CD4-positive, alpha-beta T cell treated with Interleukin-17A for 4 hours (primary cell): ENCODE data around the gene GRID1.
"Not testable (repeated sequence)": the region's sequence is repeated elsewhere in the genome, so short reads cannot be mapped to it uniquely, and the experiment has no call there.

Experiments
- DNase-seq: peaks from one replicate; pipeline ENCODE4 v3.0.0-alpha.2; 2020; ENCODE audit warnings: mixed read lengths

The GRID1 gene

GRCh38 chr10:86187499-86188239 is 178.9 kb downstream of the GRID1 start:
- no peak for DNase-seq

GRCh38 chr10:86186633-86187032 is 180.0 kb downstream of the GRID1 start:
- DNase-seq, result no peak

DNA sequence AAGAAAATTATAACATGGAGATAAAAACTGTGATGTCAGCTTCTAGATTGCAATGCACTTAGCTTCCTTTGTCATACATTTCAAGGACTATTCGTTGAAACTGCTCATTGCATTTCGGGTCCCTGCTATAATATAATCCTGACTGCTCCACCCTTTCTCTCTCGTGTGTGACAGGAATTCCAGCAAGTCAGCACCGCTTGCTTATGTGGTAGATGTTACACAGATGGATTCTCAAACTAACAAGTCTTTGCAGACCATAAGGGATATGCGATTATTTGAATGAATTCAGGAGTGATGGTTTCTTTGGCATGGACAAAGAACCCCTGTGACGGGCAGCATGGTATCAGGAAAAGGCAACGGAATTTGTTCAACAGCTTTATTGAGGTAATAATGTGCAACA is 184.0 kb downstream of the GRID1 start:
- no peak for DNase-seq

DNA sequence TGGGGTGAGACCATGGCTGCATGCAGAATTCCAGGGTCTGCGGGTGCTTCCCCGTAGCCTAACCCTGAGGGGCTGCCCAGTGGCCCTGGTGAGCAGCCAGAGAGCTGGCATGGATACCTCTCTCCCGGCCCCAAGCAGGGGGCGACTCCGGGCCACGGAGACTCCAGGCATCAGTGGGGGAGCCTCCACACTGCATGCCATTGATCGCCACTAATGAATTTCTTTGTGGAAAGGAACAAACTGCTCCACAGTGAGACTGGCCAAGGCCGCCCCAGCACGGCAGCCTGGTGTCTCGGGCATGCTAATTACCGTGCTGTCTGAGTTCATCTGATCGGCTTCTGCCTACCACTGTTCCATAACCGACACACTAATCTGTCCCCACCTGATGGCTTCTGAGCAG is 184.4 kb downstream of the GRID1 start:
- no peak for DNase-seq

DNA sequence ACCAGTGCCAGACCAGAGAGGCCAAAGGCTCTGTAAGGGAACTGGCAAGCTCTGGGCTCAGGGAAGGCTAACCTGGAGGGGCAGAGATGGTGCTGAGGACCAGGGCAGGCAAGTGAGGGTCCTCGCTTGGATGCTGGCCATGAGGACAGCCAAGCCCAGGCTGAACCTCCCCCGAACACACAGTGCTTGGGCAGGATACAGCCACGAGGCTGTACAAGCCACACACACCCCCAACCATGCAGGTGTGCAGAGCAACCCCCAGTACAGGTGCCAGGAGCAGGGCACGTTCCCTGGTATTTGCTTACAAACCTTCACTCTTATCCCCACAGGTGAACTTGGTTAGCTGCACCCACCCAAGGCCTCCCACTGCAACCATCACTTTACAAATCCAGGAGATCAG is 185.7 kb downstream of the GRID1 start:
- DNase-seq, result no peak

- no peak for DNase-seq
These were observed 186.6 kb downstream of the GRID1 start for GRCh38 chr10:86179961-86180360.

DNA sequence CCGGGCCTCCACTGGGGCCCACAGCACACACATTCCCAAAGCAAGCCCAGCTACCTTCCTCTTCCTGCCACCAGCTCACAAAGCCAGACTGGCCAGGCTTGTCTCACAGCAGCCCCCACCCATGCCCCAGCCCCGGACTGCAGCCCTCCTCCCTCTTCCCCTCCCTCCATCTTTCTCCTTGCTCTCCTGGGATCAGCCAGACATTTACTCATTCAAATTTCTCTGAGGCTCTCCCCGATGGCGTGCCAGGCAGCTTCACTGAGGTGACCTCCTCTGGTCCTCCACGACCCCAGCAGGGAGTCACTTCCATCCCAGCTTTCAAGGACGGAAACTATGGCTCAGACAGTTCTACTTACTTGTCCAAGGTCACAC is 187.5 kb downstream of the GRID1 start:
- DNase-seq, result no peak

GRCh38 chr10:86178401-86179152 is 188.0 kb downstream of the GRID1 start:
- no peak for DNase-seq

- no peak for DNase-seq
These were observed 188.9 kb downstream of the GRID1 start for GRCh38 chr10:86177537-86178155.

DNA sequence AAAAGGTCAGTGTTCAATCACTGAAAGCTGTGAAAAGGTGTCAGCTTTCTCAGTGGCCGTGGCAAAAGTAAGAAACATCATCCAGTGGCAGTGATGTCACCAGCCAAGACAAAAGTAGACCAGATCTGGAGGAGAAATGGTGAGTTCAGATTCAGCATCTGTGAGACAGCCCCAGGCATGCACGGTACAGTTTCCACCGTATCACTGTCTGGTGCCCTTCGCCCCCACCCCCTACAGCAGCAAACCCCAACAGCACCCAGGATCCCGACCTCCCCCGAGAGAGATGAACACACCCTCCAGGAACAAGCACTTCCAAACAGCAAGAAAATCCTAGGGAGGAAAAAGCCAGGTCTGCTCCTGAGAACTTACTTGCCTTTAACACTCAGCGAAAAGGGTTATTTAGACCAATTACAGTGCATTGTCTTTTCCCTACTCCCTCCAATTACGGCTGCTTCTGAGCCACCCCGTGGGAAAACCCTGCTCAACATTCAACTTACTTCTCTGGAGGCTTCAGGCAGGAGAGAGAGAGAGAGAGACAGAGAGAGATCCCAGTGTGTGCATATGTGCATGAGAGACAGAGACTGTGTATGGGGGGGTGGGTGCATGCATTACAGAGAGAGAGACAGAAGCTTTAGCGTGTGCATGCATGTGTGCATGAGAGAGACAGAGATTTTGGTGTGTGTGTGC is 189.6 kb downstream of the GRID1 start:
- DNase-seq, result no peak

GRCh38 chr10:86175476-86175875 is 191.1 kb downstream of the GRID1 start:
- not testable (repeated sequence) for DNase-seq

DNA sequence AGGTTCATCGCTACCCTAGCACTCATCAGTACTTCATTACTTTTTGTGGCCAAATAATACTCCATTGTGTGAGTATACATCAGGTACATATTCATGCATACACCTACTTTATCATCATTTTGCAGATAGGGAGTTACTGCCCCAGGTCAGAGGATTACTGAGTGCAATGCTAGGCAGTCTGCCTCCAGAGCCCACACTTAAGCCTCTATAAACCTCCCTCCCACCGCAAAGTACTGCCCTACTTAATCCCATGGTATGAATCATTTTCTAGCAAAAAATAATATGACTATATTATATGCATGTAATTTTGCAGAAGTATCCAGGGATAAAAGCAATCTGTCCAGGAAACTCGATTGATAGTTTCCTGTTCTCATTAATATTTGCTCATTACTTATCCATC is 194.3 kb downstream of the GRID1 start:
- no peak for DNase-seq

GRCh38 chr10:86170255-86171108 is 196.1 kb downstream of the GRID1 start:
- no peak for DNase-seq

DNA sequence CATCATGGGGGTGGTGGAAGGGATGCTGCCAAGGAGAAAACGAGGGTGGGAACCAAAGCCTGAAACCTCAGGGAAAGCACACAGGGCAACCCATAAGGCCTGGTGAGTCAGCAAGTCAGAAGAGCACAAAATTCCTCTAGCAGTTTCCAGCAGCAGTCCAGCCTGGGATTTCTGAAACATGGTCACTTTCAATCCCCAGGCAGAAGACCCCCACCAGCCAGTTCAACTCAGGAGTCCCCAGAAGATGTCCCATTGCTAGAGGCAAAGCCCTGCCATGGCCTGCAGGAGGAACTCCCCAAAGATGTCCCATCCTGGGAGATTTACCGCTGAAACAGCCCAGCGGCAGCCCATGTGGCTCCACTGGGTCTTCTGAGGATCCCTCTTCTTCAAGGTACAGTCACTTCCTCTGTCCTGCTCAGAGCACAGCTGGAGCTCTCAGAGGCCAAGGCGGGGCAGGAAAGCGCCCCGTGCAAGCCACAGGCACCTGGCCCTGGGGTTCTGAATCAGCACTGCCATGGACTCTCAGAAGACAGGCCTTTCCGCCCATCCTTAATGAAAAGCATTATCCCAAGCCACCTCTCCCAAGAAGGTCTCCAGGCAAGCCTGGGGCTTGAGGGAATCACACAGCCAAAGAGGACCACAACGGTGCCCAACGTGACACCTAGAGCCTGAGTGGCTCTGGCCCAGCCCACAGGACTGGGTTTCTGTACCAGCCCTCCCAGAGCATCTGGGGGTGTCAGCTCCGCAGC is 196.9 kb downstream of the GRID1 start:
- no peak for DNase-seq

GRCh38 chr10:86169066-86169465 is 197.5 kb downstream of the GRID1 start:
- DNase-seq, result no peak

DNA sequence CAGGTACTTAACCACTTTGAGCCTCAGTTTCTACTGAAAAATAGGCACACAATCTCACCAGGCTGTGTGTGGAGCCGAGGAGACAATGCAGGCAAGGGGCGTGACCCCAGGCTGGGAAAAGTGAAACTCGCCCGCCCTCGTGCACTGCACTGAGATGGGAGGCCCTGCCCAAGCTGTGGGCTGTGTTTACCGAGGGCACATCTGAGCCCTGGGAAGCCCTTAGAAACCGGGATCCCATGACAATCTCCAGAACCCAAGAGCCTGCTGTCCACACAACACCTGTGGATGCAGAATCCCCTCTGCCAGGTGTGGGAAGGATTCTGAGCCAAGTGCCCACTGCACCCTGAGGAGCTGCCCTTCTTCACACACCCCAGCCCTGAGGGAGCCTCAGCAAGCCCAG is 198.3 kb downstream of the GRID1 start:
- DNase-seq, result no peak

- DNase-seq, result no peak
These were observed 198.8 kb downstream of the GRID1 start for GRCh38 chr10:86167762-86168128.

GRCh38 chr10:86167121-86167761 is 199.4 kb downstream of the GRID1 start:
- no peak for DNase-seq

- no peak for DNase-seq
These were observed 200.9 kb downstream of the GRID1 start for GRCh38 chr10:86165666-86166065.

- DNase-seq, result no peak
These were observed 201.5 kb downstream of the GRID1 start for GRCh38 chr10:86164960-86165630.
